Measurements from ENCODE around the gene ALPK1.

Gene ALPK1

DNA sequence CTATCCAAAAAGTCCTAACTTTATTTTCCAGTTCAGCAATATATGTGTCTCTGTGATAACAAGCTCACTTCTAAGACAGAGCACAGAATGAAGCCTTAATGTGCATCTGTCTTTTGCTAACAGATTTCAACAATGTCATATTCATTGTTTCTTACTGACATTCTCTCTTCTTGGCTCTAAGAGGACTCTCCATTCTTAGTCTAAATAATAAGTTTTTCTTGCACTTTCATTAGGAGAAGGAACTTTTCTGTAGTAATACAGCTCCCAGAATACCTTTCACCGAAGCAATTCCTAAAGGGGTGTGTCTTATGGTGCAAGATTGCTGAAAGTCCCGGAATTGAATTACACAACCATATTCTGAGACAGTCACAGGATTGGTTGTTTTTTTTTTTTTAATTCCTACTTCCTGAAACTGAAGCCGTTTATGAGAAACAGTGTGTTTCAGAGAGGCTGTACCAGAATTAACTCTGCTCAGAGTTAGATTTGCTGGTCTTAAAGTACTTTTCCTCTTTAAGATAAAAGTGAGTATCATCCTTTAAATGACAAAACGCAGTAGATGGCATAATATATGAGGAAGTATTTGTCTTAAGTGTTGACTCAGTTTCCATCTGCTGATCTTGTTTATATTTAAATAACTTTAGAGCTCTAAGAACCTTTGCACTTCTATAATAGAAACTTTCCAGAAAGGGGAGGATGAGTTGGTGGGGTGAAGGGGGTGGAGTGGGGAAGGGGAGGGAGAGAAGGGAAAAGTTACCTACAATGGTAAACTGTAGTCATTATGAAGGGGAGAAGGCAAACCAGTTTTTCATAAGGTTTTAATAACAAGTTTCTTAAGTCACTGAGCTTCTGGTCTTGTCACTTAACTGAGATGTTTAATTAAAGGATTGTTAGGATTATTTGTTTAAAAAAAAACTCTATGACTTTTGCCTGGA lies at the start of gene ALPK1:
ALPK1 (plus strand) TSS at position 421 of the 932 bp plus-strand sequence.
- no peak for TF ChIP-seq CTCF (IDR thresholded peaks at IDR 0.05; ENCODE audit: low read depth, low read length, missing control alignments)
- no peak for DNase-seq (ENCODE audit: low read depth)
- H3K4me3 ChIP-seq (ENCODE audit: low read depth, low read length): peak within 1 kb of the TSS; percentile 47

DNA sequence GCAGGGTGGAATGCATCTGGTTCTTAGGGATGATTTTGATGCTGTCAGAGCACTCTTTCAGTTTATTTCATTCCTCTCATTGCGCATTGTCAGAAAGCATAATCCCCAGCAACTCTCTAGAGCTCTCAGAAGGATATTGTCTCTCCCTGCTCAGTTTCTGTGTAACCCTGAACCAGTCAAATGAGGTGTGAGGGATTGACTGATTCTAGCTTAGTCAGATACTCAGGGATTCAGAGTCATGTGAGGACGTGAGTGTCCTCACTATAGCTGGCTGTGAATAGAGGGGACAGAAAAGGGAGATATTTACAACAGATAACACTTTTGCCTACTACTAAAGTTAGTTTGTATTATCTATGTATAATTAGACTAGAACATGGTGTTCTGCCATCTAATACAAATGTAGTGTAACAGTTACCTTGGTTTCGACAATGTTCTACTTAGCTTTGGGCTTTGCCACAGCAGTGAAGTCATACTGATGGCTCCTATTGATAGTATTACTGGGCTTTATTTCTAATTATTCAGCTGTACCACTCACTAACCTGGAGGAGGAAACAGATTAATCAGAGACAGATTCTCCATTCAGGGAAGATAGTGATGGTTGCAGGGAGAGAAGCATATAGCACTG lies 46.0 kb upstream of the ALPK1 start:
- H3K4me3 ChIP-seq (ENCODE audit: low read depth, low read length): no peak overlapping the region
- DNase-seq (ENCODE audit: low read depth): no peak
- no peak for TF ChIP-seq CTCF (IDR thresholded peaks at IDR 0.05; ENCODE audit: low read depth, low read length, missing control alignments)

DNA sequence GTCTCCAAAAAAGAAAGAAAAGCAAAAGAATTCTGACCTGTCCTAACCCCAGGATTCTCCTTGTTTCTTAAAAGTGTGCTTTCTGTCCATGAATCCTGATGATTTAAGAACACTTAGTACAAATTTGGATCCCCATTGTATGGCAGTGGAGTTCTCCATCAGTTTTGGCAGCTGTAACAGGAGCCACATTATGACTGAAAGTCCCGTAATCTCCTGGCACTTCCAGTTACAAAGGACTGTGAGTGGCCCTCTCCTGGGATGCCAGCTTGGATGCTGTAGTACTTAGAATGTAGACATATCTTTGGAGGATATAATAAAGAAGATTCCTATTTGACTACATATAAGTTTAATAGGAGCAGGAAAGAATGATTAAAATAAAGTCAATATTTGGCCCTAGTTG lies 44.9 kb upstream of the ALPK1 start:
- no peak for DNase-seq (ENCODE audit: low read depth)
- H3K4me3 ChIP-seq (ENCODE audit: low read depth, low read length): no peak overlapping the region
- no peak for TF ChIP-seq CTCF (IDR thresholded peaks at IDR 0.05; ENCODE audit: low read depth, low read length, missing control alignments)

- TF ChIP-seq CTCF (IDR thresholded peaks at IDR 0.05; ENCODE audit: low read depth, low read length, missing control alignments): no peak
- DNase-seq (ENCODE audit: low read depth): no peak
- no peak overlapping the region for H3K4me3 ChIP-seq (ENCODE audit: low read depth, low read length)
Observed at GRCh38 chr4:112253382-112254000, 43.7 kb upstream of the ALPK1 start.

DNA sequence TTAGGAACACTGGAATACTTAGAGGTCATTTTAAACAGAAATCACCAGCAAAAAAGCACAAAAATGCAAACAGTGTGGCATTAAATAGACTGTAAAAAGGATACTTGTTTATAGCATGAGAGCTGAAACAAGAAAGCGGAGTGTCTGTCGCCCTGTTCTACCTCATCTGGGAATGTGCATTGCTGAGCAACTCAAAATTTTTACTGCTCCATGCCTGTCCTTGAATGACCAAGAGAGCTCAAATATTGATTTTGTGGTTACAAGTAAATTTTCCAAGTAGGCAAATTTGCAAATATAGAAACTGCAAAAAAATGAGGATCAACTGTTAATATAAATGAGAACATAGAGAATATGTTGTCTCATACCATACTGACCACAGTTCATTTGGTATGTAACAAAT lies 40.1 kb upstream of the ALPK1 start:
- no peak for TF ChIP-seq CTCF (IDR thresholded peaks at IDR 0.05; ENCODE audit: low read depth, low read length, missing control alignments)
- no peak for DNase-seq (ENCODE audit: low read depth)

DNA sequence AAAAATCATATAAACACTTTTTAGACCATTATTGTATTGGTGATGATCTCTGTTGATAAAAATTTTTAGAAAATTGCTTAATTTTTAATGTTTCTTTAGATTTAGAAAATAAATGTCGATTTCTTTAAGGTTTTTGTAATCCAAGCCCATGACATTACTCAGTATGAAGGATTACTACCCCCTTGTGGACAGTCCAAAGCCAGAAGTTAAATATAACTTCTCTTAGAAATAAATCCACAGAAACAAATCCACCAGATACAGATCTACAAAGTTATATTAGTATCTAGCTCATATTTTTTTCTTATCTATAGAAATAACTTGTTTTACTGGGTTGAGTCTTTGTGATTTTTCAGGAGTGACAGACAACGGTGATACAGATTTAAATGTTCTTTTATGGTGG lies 30.3 kb upstream of the ALPK1 start:
- no peak overlapping the region for H3K4me3 ChIP-seq (ENCODE audit: low read depth, low read length)
- DNase-seq (ENCODE audit: low read depth): no peak
- TF ChIP-seq CTCF (IDR thresholded peaks at IDR 0.05; ENCODE audit: low read depth, low read length, missing control alignments): peak; percentile 13

More for the DNA sequence above, 40.1 kb upstream of the ALPK1 start:
- no peak overlapping the region for H3K4me3 ChIP-seq (ENCODE audit: low read depth, low read length)

Measured in GM12864 (cell line).